ENCODE results near the gene SLIT3.

DNA sequence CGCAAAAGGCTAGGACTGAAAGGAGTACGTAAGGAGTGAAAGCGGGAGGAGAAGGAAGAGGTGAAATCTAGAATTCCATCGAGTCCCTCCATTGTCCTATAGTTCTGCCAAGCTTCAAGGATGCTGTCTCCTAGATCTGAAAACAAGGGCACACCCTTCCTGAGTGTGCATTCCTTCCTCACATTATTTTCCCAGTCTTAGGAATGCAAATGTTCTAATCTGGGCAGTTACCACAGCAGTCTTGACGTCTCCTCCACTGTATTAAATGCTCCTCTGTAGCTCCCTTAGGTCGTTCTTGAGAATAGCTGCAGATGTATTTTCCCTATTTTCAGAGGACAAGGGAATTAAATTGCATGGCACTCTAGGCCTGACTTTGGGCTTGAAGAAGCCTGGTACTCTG, 127.6 kb downstream of the SLIT3 start:
- TF ChIP-seq, protein P1, sequence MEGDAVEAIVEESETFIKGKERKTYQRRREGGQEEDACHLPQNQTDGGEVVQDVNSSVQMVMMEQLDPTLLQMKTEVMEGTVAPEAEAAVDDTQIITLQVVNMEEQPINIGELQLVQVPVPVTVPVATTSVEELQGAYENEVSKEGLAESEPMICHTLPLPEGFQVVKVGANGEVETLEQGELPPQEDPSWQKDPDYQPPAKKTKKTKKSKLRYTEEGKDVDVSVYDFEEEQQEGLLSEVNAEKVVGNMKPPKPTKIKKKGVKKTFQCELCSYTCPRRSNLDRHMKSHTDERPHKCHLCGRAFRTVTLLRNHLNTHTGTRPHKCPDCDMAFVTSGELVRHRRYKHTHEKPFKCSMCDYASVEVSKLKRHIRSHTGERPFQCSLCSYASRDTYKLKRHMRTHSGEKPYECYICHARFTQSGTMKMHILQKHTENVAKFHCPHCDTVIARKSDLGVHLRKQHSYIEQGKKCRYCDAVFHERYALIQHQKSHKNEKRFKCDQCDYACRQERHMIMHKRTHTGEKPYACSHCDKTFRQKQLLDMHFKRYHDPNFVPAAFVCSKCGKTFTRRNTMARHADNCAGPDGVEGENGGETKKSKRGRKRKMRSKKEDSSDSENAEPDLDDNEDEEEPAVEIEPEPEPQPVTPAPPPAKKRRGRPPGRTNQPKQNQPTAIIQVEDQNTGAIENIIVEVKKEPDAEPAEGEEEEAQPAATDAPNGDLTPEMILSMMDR (IDR thresholded peaks at IDR 0.05), result no peak
- TF ChIP-seq POLR2A (IDR thresholded peaks at IDR 0.05), result no peak

Measured in Peyer's patch (tissue), 4 donors.